DND-41 (cell line): ENCODE data around the gene SMCO1.

ENCODE experiments used
- ATAC-seq: fragments of 200-7000 bp; cut with Tn5 transposase; 3 replicates; pipeline ENCODE4 v1.9.1; 2021; ENCODE audit warnings: low read depth; ENCODE audit not compliant: insufficient read depth
- DNase-seq: peaks from one replicate; pipeline ENCODE4 v3.0.0-alpha.2; 2020
- H2AFZ ChIP-seq: 2 replicates; pipeline ENCODE4 v1.6.0; 2012; ENCODE audit warnings: low read depth, low read length
- H3K27ac ChIP-seq: 2 replicates; pipeline ENCODE4 v1.5.1; 2012; ENCODE audit warnings: low read length, inconsistent platforms
- H3K27me3 ChIP-seq: fragments of 200-600 bp; sonication (generic); 2 replicates; pipeline ENCODE4 v1.6.0; 2012; ENCODE audit warnings: low read length, mild to moderate bottlenecking, inconsistent platforms; ENCODE audit not compliant: insufficient read depth, poor library complexity
- H3K36me3 ChIP-seq: 2 replicates; pipeline ENCODE4 v1.5.1; 2012; ENCODE audit warnings: low read length, inconsistent platforms; ENCODE audit not compliant: insufficient read depth
- H3K4me1 ChIP-seq: 2 replicates; pipeline ENCODE4 v1.5.1; 2012; ENCODE audit warnings: mild to moderate bottlenecking, low read length; ENCODE audit not compliant: insufficient read depth
- H3K4me2 ChIP-seq: 2 replicates; pipeline ENCODE4 v1.6.0; 2012; ENCODE audit warnings: mild to moderate bottlenecking, moderate library complexity, low read length, inconsistent platforms; ENCODE audit not compliant: insufficient read depth
- H3K4me3 ChIP-seq, 2 experiments: fragments of 200-600 bp in 1 of 2; shearing (Covaris generic) in 1 of 2; 2 replicates each; pipeline ENCODE4 v1.5.1; 2012 to 2016; ENCODE audit warnings: inconsistent platforms in 2 of 2, low read length in 2 of 2, mild to moderate bottlenecking in 2 of 2, low read depth in 1 of 2, moderate library complexity in 1 of 2
- H3K79me2 ChIP-seq: 2 replicates; pipeline ENCODE4 v1.6.0; 2012; ENCODE audit warnings: low read length, inconsistent platforms; ENCODE audit not compliant: insufficient read depth
- H3K9ac ChIP-seq: 2 replicates; pipeline ENCODE4 v1.6.0; 2012; ENCODE audit warnings: low read depth, mild to moderate bottlenecking, inconsistent platforms, low read length, moderate library complexity
- H3K9me3 ChIP-seq: 2 replicates; pipeline ENCODE4 v1.5.1; 2012; ENCODE audit warnings: low read length, moderate library complexity, mild to moderate bottlenecking, inconsistent platforms; ENCODE audit not compliant: insufficient read depth, severe bottlenecking
- H4K20me1 ChIP-seq: 2 replicates; pipeline ENCODE4 v1.6.0; 2012; ENCODE audit warnings: low read length; ENCODE audit not compliant: insufficient read depth
- CTCF ChIP-seq: IDR thresholded peaks from 2 replicates; pipeline ENCODE4 v1.5.1; 2012; ENCODE audit warnings: borderline replicate concordance, low read length, moderate library complexity, mild to moderate bottlenecking; ENCODE audit not compliant: poor library complexity, severe bottlenecking; ENCODE audit errors: extremely low read depth
- EZH2 ChIP-seq: IDR thresholded peaks from 3 replicates; pipeline ENCODE4 v1.6.1; 2012; ENCODE audit warnings: borderline replicate concordance, low read depth, mild to moderate bottlenecking, moderate library complexity, low read length, inconsistent platforms; ENCODE audit not compliant: severe bottlenecking

SMCO1 gene

GRCh38 chr3:196537319-196537984, 22.3 kb upstream of the SMCO1 start:
- no peaks in the 10 kb centered on the region for H3K27me3 ChIP-seq
- ATAC-seq, result no peak
- no peaks in the 10 kb centered on the region for H4K20me1 ChIP-seq
- H3K36me3 ChIP-seq, result no peaks in the 10 kb centered on the region
- H2AFZ ChIP-seq, result no peak overlapping the region; the same call in 1 of the 2 replicates
- no peaks in the 10 kb centered on the region for H3K79me2 ChIP-seq
- H3K9ac ChIP-seq, result no peak overlapping the region
- no peak overlapping the region for H3K4me2 ChIP-seq
- no peaks in the 10 kb centered on the region for H3K4me1 ChIP-seq
- H3K9me3 ChIP-seq, result no peaks in the 10 kb centered on the region
- TF ChIP-seq EZH2 (no peak), CTCF (peak; percentile 66)
- H3K27ac ChIP-seq, result no peak overlapping the region
- H3K4me3 ChIP-seq, result no peak overlapping the region
- DNase-seq, result peak; percentile 30

GRCh38 chr3:196533260-196533681, 18.1 kb upstream of the SMCO1 start:
- Histone ChIP-seq H3K4me2 (no peak overlapping the region), H3K4me1 (peaks cover 5% of the 10 kb centered on the region; the same call in 1 of the 2 replicates), H3K27me3 (no peaks in the 10 kb centered on the region), H3K27ac (no peak overlapping the region), H3K9me3 (no peaks in the 10 kb centered on the region), H4K20me1 (no peaks in the 10 kb centered on the region), H3K4me3 (no peak overlapping the region), H2AFZ (no peak overlapping the region), H3K9ac (no peak overlapping the region), H3K79me2 (no peaks in the 10 kb centered on the region), H3K36me3 (no peaks in the 10 kb centered on the region)
- DNase-seq, result no peak
- TF ChIP-seq CTCF (no peak), EZH2 (no peak)
- ATAC-seq, result no peak

- Histone ChIP-seq H3K79me2 (no peaks in the 10 kb centered on the region), H2AFZ (no peak overlapping the region), H3K4me2 (no peak overlapping the region), H3K27me3 (no peaks in the 10 kb centered on the region), H3K27ac (no peak overlapping the region), H4K20me1 (no peaks in the 10 kb centered on the region), H3K9me3 (no peaks in the 10 kb centered on the region), H3K4me3 (no peak overlapping the region), H3K36me3 (no peaks in the 10 kb centered on the region), H3K9ac (no peak overlapping the region), H3K4me1 (peaks cover 5% of the 10 kb centered on the region; the same call in 1 of the 2 replicates)
- no peak for DNase-seq
- ATAC-seq, result no peak
- TF ChIP-seq CTCF, result no peak
- TF ChIP-seq EZH2, result no peak
These were observed 16.3 kb upstream of the SMCO1 start for GRCh38 chr3:196531418-196531817.
